CD14-positive monocyte (primary cell): Measurements from ENCODE around the gene SEC24C. TPM values are rescaled to one million over a fixed set of nuclear protein-coding genes. Genes with fewer than 3 reads are reported as not detected.

Source experiments
- DNase-seq, 3 donors: peaks; one replicate each; pipeline ENCODE4 v3.0.0-alpha.2; 2011 to 2022
- H2AFZ ChIP-seq: 2 replicates; pipeline ENCODE4 v1.6.0; 2012; ENCODE audit warnings: mild to moderate bottlenecking, low read depth, low read length, inconsistent platforms; ENCODE audit not compliant: insufficient read depth, poor library complexity, severe bottlenecking
- H3K27ac ChIP-seq, 2 donors: 1 replicate in 1 of 2; 2 replicates in 1 of 2; pipeline ENCODE4 v1.5.1; 2012 to 2013; ENCODE audit warnings: low read length in 2 of 2, control low read depth in 1 of 2, inconsistent platforms in 1 of 2, low read depth in 1 of 2, mild to moderate bottlenecking in 1 of 2
- H3K27me3 ChIP-seq, 2 donors: one replicate each; pipeline versions ENCODE4 v1.6.0 to v1.6.1; 2011 to 2013; ENCODE audit warnings: low read length in 2 of 2; ENCODE audit not compliant: control insufficient read depth in 2 of 2, insufficient read depth in 2 of 2
- H3K36me3 ChIP-seq, 2 donors: replicated peaks in 1 of 2; 1 replicate in 1 of 2; 2 replicates in 1 of 2; pipeline versions ENCODE4 v1.5.1 to v1.6.1; 2012 to 2013; ENCODE audit warnings: low read length in 2 of 2, control low read depth in 1 of 2, inconsistent platforms in 1 of 2, mild to moderate bottlenecking in 1 of 2; ENCODE audit not compliant: insufficient read depth in 2 of 2, control insufficient read depth in 1 of 2
- H3K4me1 ChIP-seq, 2 donors: 1 replicate in 1 of 2; 2 replicates in 1 of 2; pipeline versions ENCODE4 v1.5.1 to v1.6.1; 2012 to 2013; ENCODE audit warnings: low read length in 2 of 2, control low read depth in 1 of 2, inconsistent platforms in 1 of 2, mild to moderate bottlenecking in 1 of 2, moderate library complexity in 1 of 2; ENCODE audit not compliant: insufficient read depth in 2 of 2, control insufficient read depth in 1 of 2
- H3K4me2 ChIP-seq: replicated peaks from 2 replicates; pipeline ENCODE3; 2012; ENCODE audit warnings: low read length, moderate library complexity, mild to moderate bottlenecking; ENCODE audit not compliant: poor library complexity, severe bottlenecking; ENCODE audit errors: extremely low read depth
- H3K4me3 ChIP-seq, 3 experiments: fragments of 200-600 bp in 1 of 3; sonication (generic) in 1 of 3; replicated peaks in 1 of 3; 1 replicate in 2 of 3; 2 replicates in 1 of 3; pipeline ENCODE4 v1.5.1; 2011 to 2013; ENCODE audit warnings: low read length in 3 of 3, mild to moderate bottlenecking in 3 of 3, control low read depth in 2 of 3, low read depth in 2 of 3, inconsistent platforms in 1 of 3, moderate library complexity in 1 of 3
- H3K79me2 ChIP-seq: 2 replicates; pipeline ENCODE4 v1.6.0; 2012; ENCODE audit warnings: mild to moderate bottlenecking, control low read depth, inconsistent platforms, low read length, moderate library complexity; ENCODE audit not compliant: insufficient read depth
- H3K9ac ChIP-seq: 2 replicates; pipeline ENCODE4 v1.6.0; 2017; ENCODE audit warnings: low read length, mild to moderate bottlenecking; ENCODE audit not compliant: insufficient read depth, poor library complexity, severe bottlenecking
- H3K9me3 ChIP-seq, 2 donors: replicated peaks in 1 of 2; 1 replicate in 1 of 2; 2 replicates in 1 of 2; pipeline versions ENCODE4 v1.5.1 to v1.6.1; 2012 to 2013; ENCODE audit warnings: low read length in 2 of 2, control low read depth in 1 of 2; ENCODE audit not compliant: control insufficient read depth in 1 of 2, insufficient read depth in 1 of 2
- H4K20me1 ChIP-seq: 2 replicates; pipeline ENCODE4 v1.6.0; 2012; ENCODE audit warnings: mild to moderate bottlenecking, low read length, control low read depth, moderate library complexity; ENCODE audit not compliant: insufficient read depth
- H3K27ac Mint-ChIP-seq, 7 donors: one replicate each; pipeline ENCODE4 v1.8.0; 2020; ENCODE audit warnings: mild to moderate bottlenecking in 7 of 7, mixed read lengths in 7 of 7, moderate library complexity in 6 of 7, inconsistent platforms in 2 of 7
- H3K27me3 Mint-ChIP-seq, 3 donors: one replicate each; pipeline ENCODE4 v1.8.0; 2021 to 2022; ENCODE audit warnings: low read depth in 3 of 3, mild to moderate bottlenecking in 3 of 3, mixed read lengths in 3 of 3, moderate library complexity in 3 of 3, inconsistent platforms in 1 of 3
- H3K36me3 Mint-ChIP-seq, 2 donors: one replicate each; pipeline ENCODE4 v1.8.0; 2020; ENCODE audit warnings: mixed read lengths in 2 of 2, inconsistent platforms in 1 of 2, mild to moderate bottlenecking in 1 of 2
- H3K4me1 Mint-ChIP-seq: one replicate; pipeline ENCODE4 v1.8.0; 2020; ENCODE audit warnings: mild to moderate bottlenecking, mixed read lengths
- H3K4me3 Mint-ChIP-seq, 2 donors: one replicate each; pipeline ENCODE4 v1.8.0; 2020; ENCODE audit warnings: mild to moderate bottlenecking in 2 of 2, mixed read lengths in 2 of 2, moderate library complexity in 1 of 2
- H3K9me3 Mint-ChIP-seq, 7 donors: one replicate each; pipeline ENCODE4 v1.8.0; 2020 to 2022; ENCODE audit warnings: mixed read lengths in 7 of 7, mild to moderate bottlenecking in 6 of 7, moderate library complexity in 6 of 7, inconsistent platforms in 2 of 7
- CTCF ChIP-seq: fragments of 200-600 bp; IDR thresholded peaks from one replicate; pipeline ENCODE4 v1.8.0; 2022; ENCODE audit warnings: antibody characterized with exemption, mild to moderate bottlenecking
- WGBS: methylation state at CpG from one replicate; pipeline ENCODE4 v1.1.5; 2013; ENCODE audit warnings: missing lambda C conversion rate; ENCODE audit not compliant: insufficient coverage; 5-methylcytosine and 5-hydroxymethylcytosine counted together
- intact Hi-C, 2 donors: fragments of 100-400 bp; cut with micrococcal nuclease; formaldehyde crosslinking; loops; one replicate each; pipeline versions ENCODE4 v1.15.0 to v1.15.1; 2023
- polyA plus RNA-seq, 3 donors: library from polyadenylated mRNA; depleted of rRNA in 1 of 3; unstranded in 2 of 3; stranded (reverse) in 1 of 3; fragments of 300-500 nt in 2 of 3; fragments of >200 nt in 1 of 3; fragmentation: Illumina TruSeq in 2 of 3; gene quantifications; 1 replicate in 2 of 3; 2 replicates in 1 of 3; pipeline ENCODE4 v1.2.3, GENCODE V29; 2012 to 2021

Gene SEC24C
- polyA plus RNA-seq, 3 donors, result 25.7 to 65.8 (median 44.8) TPM

- H3K79me2 ChIP-seq, result peaks cover 45% of the 10 kb centered on the region
- H4K20me1 ChIP-seq, result peaks cover 42% of the 10 kb centered on the region
- peaks cover 17 to 22% of the 10 kb centered on the region in 2 donors for H3K4me1 ChIP-seq
- Mint-ChIP-seq H3K36me3 (peaks cover 49 to 60% of the 10 kb centered on the region in 2 donors), H3K4me1 (peaks cover 12% of the 10 kb centered on the region), H3K4me3 (no peak overlapping the region), H3K9me3 (peaks cover 0 to 2% (median 0%) of the 10 kb centered on the region in 7 donors), H3K27ac (no peak overlapping the region), H3K27me3 (peaks cover 0 to 1% (median 0%) of the 10 kb centered on the region in 3 donors)
- no peak overlapping the region for H2AFZ ChIP-seq
- peaks cover 52 to 60% of the 10 kb centered on the region in 2 donors for H3K36me3 ChIP-seq
- no peak for DNase-seq
- no peak overlapping the region for H3K9ac ChIP-seq
- no peak overlapping the region for H3K4me2 ChIP-seq
- intact Hi-C loops, result loop anchor here in 1 of 2 donors (5.0 kb wide), 1 partner anchor 47 kb away; the partner anchor contains the start of gene SEC24C
- H3K27ac ChIP-seq, result no peak overlapping the region
- 97% methylated on average over 16 of the region's 17 CpGs for WGBS
- no peak for TF ChIP-seq CTCF
- no peaks in the 10 kb centered on the region for H3K27me3 ChIP-seq
- H3K4me3 ChIP-seq, result no peak overlapping the region
- H3K9me3 ChIP-seq, result no peaks in the 10 kb centered on the region
These were observed 44.9 kb downstream of the SEC24C start for GRCh38 chr10:73788864-73789658.

- H3K27ac Mint-ChIP-seq, result no peak overlapping the region
- Histone ChIP-seq H3K79me2 (peaks cover 39% of the 10 kb centered on the region), H3K9ac (no peak overlapping the region), H2AFZ (no peak overlapping the region), H3K27me3 (no peaks in the 10 kb centered on the region), H3K4me3 (no peak overlapping the region), H3K9me3 (no peaks in the 10 kb centered on the region), H3K27ac (no peak overlapping the region), H4K20me1 (peaks cover 42% of the 10 kb centered on the region), H3K4me1 (peaks cover 17 to 21% of the 10 kb centered on the region in 2 donors), H3K4me2 (no peak overlapping the region), H3K36me3 (peaks cover 58 to 66% of the 10 kb centered on the region in 2 donors)
- H3K4me1 Mint-ChIP-seq, result peaks cover 12% of the 10 kb centered on the region
- H3K36me3 Mint-ChIP-seq, result peaks cover 55 to 66% of the 10 kb centered on the region in 2 donors
- H3K27me3 Mint-ChIP-seq, result peaks cover 0 to 1% (median 0%) of the 10 kb centered on the region in 3 donors
- TF ChIP-seq CTCF, result no peak
- 93% methylated on average over 4 of the region's 10 CpGs for WGBS
- no peak for DNase-seq
- intact Hi-C loops, result loop anchor here in 1 of 2 donors (5.0 kb wide), 1 partner anchor 47 kb away; the partner anchor contains the start of gene SEC24C
- no peak overlapping the region for H3K4me3 Mint-ChIP-seq
- peaks cover 0 to 2% (median 0%) of the 10 kb centered on the region in 7 donors for H3K9me3 Mint-ChIP-seq
These were observed 45.5 kb downstream of the SEC24C start for GRCh38 chr10:73789659-73790055.
